ENCODE data around the gene SIMC1.
"Not testable (repeated sequence)": the region's sequence is repeated elsewhere in the genome, so short reads cannot be mapped to it uniquely, and the experiment has no call there.

Gene SIMC1

DNA sequence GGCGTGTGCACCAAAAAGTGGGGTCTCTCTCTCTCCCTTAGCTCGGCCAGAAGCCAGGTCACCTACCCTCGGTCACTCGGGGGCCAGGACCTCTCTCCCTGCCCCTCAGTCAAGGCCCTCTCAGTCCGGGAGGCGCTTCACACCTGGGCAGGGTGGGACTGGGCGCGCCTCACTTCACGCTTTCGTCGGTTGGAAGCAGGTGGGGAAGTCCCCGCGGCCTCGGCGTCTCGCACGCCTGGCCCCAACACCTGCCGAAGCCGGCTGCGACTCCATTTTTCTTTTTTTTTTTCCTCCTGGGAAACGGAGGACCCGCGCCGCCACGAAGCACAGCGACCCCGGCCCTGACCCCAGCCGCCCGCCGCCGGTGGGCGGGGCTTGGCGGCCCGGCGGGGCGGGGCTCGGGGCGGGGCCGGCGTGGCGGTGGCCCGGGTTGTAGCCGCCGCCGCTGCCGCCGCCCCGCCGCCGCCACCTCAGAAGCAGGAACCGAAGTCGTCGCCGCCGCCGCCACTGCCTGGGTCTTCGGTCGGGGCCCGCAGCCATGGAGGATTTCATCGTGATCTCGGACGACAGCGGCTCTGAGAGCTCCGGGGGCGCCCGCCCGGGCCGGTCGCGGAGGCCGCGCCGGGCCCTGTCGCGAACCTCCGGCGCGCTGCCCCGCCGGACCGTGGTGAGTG is at the start of gene SIMC1:
TSS of gene SIMC1 (plus strand) at position 454 of the 674 bp plus-strand sequence. CDS start at position 539, 85 bp downstream.
- DNase-seq = not testable (repeated sequence)

DNA sequence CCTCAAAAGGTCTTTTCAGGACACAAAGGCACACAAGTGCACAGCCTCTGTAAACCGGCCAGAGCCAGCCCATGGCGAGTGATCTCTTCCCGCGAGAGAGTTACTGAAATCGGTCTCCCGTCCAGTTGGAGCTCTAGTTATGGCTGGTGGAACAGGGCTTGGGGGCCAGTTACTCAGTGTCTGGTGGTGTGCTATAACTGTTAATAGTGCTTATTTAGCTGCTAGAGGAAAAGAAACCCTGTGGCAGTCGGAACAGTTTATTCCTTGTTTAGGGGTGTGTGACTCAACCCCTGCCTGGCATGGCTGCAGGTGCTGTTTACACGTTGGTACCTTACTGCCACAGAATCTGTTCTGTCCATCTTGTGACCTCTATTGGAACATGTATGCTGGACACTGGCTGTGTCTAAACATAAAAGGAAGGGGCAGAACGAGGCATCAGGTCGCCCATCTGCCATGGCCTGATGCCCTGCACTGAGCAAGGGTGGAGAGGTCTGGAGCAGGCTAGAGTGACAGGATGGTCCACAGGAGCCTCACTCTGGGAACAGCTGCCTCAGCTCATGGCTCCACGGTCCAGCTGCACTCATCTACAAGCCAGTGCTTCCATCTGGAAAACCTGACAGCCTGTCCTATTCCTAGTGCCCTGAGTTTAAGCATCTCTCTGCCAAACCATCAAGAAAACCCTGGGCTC is 49.6 kb upstream of the SIMC1 start:
- DNase-seq = no peak

DNA sequence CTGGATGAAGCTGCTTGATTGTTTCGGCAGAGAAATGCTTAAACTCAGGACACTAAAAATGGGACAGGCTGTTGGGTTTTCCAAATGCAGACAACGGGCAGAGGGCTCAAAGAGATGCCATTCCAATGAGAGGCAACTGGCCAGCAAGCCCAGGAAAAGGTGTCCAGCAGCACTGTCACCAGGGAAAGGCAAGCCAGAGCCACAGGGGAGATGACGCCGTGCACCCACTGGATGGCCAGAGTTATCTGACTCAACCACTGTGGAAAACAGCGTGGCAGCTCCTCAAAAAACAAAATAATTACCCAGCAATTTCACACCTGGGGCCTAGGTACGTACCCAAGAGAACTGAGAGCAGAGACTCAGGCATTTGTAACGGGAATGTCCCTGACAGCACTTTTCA is 48.4 kb upstream of the SIMC1 start:
- no peak for DNase-seq

DNA sequence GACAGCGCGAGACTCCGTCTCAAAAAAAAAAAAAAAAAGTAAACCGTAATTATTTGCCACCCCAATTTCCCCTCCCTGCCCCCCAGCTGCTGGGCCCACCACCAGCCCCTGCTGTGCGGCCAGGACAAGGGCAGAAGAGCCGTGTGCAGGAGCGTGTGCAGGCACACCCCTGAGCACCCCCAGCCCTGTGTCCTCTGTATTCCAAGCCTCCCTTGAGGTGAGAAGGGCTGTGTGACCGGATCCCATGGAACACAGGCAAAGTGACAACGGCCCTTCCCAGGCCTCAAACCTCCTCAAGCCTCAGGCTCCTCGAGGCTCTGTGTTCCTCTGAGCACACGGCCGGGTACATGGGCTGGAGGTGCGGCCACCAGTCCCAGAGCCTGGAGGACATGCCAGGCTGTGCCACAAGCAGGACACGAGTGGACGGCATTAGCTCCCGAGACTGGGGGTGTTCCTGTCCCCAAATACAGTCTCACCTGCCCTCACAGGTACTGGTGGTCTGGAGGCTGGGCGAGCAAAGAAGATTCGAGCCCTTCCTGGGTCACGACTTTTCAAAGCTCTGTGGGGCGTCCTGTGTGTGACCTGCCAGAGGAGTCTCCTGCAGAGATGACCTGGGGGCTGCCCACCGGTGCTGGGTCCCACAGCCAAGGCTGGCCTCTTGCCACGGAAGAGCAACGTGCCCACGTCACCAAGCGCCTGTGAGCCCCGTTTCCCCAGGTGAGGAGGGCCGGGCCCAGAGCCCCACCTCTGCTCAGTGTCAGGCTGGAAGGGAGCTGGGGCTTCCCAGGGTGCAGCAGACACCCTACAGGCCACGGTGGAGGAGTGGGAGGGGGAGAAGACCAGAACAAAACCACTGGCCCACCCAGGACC is 47.1 kb upstream of the SIMC1 start:
- no peak for DNase-seq

DNA sequence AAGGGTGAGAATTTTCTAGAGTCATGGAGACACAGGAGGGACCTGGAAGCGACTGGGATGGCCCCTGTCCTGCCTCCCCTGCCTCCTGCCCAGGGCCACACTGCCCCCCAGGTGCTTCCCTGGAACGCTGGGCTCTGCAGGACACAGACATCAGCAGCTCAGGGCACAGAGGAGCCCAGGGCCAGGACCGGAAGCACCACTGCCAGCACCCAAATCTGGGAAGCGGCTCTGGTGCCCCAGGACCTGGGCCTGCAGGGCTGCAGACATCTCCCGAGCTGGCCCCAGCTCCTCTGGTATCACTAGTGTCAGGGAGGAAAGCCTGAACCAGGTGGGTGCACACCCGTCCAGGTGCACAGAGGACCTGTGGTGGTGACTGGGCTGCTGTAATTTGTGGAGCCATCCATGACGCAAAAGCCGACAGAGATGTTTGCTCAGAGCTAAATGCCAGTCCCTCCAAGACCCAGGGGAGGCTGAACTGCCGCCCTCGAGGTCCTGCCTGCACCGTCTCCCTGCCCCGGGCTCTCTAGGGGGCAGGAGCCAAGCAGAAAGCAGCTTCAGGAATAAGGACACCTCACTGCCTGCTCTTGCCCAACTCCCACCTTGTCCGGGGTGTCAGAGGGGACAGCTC is 46.0 kb upstream of the SIMC1 start:
- DNase-seq = no peak

DNA sequence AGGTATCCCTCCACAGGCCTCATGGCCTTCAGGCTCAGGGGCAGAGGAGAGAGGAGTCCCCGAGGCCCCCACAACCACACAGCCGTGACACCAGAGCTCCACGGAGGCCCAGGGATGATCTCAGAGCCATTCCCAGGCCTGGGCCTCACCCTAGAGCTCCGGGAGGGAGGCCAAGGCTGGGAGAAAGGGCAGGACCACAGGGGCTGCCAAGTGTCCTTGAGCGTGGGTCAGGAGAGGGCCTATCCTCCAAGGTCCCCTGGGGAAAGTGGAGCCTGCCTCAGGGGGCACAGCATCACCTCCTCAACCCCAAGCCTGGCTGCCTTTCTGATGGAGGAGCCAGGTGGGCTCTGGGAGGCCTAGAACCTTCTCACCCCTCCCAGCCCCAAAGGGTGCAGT is 45.5 kb upstream of the SIMC1 start:
- not testable (repeated sequence) for DNase-seq

DNA sequence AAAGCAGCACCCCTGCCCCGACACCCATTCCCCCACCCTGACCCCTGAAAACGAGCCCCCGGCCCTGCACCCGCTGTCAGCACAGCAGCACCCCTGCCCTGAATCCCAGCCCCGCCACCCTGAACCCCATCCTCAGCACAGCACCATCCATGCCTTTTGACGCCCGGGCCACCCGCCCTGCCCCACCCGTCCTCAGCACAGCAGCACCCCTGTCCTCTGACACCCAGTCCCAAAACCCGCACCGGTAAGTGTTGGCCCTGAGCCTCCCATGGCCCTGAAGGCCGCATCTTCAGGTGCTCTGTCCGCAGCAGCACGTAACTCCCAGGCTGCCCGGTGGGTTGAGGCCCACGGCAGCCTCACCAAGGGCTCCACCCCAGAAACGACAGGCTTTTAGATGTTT is 44.6 kb upstream of the SIMC1 start:
- not testable (repeated sequence) for DNase-seq

DNA sequence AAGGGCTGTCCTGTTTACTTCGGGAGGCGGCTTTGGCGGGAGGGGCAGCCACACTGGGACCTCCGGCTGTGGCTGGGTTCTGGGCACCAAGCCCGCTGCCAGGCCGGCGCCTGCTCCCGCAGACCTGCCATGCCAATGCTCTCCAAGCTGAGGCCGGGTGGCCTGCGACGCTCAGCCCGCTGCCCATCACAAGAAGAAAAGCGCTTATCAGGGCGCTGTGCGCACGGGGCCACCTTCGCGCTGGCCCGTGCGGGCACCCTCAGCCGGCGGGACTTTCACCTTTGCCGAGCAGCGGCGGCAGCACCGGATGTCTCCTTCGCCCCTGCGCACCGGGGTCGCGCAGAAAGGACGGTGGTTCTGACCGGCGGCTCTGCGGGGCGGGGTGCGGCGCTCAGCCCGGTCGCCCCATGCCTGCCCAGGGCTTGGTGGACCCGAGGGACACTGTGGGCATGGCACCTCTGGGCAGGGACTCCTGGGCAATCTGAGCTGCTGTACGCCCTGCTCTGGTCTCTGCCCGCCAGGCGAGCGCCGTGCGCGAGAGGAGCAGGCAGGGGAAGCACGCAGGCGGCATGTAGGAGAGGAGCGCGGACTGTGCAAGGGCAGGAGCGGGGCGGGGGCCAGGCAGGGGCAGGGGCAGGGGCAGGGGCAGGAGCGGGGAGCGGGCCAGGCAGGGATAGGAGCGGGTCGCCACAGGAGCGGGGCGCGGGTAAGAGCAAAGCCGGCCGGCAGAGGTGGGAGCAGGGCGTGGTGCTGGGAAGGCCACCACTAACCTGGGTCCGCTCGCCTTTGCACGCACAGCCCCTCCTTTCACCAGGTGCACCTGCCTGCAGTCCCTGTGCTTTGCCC is 43.8 kb upstream of the SIMC1 start:
- not testable (repeated sequence) for DNase-seq

DNA sequence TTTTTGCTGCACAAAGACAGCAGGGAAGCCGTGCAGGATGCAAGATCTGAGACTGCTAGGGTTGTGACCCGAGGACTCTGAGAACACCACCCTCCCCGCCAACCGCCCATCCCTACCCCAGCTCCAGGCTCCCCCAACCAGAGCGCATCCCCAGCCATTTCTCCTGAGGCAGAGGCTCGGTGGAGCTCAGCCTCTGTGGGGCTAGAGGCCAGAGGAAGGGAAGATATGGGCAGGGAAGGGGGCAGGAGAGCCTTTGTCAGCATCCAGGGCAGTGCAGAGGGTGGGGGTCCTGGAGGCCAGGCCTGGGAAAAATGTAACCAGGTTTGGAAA is 43.2 kb upstream of the SIMC1 start:
- DNase-seq = not testable (repeated sequence)

DNA sequence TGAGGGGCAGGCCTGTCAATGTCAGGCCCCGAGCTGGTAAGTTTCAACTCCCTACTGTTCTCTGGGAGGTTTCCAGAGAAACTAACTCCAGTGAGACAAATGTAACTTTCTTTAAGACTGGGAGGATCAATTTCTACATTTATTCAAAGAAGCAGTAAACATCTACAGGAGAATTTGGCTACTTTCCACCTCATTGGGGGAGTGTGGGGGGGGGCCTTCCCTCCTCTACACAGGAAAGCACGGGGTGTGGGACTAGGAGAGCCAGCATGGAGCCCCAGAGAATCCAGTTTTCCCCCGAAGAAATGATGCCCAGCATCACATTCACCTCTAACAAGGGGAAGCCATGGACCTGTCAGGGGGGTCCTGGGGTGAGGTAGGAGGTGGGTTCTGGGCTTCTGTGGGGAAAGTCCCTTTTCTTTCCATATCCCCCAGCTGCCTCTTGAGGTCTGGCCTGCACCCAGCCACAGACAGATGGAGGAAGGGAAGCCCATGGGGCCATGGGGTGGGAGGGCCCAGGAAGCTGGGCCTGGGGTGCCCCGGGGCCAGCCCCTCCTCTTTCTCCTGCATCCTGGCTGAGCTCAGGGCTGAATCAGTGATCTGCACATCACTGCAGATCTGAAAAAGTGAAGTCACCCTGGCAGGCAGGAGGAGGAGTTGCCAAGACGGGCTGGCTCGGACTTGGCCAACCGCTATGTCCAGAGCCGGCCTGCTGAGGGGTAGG is 42.6 kb upstream of the SIMC1 start:
- DNase-seq = not testable (repeated sequence)

DNA sequence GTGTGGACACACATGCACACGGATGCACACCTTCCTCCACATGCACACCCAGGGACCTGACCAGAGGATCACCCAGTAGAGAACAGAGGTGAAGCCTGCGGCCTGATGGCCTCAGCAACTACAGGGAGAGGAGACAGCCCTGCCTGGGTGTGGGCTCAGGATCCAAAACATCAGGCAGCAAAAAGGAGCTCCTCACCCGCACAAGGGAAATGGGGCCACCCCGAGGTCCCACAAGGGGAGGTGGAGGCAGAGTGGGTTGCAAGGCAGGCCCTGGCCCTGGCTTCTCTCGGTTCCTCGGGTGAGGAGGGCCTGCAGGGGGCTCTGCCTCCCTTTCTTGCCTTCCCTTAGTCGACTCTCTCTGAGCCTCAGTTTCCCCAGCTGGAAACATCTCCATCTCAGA is 41.4 kb upstream of the SIMC1 start:
- not testable (repeated sequence) for DNase-seq

DNA sequence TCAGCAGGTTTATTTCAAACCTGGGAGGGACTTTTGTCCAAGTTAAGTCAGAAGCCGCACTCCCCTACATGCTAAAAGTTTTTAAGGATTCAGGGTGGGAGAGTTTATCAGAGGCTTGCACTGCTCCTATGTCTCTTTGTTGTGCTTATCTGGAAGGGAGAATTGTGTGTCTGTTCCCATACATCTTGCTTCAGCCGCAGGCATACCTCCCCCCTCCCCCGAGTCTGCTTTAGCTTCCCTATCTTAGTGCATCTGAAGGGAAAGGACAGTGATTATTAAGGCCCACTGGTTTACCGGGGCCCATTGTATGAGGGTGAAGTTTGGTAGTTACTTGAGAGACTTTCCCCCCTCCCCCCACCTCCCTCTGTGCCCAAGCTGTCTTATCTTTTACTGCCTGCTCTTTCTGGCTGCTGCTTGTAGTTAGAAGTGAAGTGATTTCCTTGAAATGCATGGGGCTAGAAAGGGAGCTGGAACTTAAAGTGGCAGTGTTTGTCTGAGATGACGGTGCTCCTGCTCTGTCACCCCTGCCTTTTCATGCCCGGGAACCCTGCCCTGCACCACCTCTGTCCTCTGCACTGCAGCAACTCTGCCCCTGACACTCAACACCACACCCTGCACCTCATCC is 40.9 kb upstream of the SIMC1 start:
- DNase-seq = not testable (repeated sequence)

DNA sequence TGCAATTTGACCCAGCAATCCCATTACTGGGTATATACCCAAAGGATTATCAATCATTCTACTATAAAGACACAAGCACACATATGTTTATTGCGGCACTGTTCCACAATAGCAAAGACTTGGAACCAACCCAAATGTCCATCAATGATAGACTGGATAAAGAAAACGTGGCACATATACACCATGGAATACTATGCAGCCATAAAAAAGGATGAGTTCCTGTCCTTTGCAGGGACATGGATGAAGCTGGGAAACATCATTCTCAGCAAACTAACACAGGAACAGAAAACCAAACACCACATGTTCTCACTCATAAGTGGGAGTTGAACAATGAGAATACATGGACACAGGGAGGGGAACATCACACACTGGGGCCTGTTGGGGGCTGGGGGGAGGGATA is 39.9 kb upstream of the SIMC1 start:
- not testable (repeated sequence) for DNase-seq

DNA sequence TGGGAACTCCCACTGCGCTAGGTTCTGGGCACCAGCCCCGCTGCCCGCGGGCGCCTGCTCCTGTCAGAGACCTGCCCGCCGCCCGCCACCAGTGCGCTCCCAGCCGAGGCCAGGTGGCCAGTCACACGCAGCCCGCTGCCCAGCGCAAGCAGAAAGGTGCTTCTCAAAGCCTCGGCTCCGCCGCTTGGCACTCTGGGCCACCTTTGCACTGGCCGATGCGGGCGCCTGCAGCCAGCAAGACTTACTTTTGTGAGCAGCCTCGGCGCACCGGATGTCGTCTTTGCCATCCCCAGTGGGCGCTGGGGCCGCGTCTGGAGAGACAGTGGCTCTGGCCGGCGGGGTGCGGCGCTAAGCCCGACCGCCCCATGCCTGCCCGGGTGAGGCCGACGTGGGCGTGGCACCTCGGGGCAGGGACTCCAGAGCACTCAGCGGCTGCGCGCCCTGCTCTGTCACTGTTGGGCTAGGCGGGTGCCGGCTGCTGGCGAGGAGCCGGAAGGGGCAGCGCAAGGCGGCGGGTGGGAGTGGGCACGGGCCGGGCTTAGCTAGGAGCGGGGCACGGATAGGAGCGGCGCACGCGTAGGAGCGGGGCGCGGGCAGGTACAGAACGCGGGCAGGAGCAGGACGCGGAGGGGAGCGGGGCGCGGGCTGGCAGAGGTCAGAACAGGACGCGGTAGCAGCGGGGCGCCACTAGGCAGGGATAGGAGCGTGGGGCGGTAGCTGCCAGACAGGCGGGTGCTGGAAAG is 39.1 kb upstream of the SIMC1 start:
- peak in 1 of 2 experiments; percentile 13 for DNase-seq

DNA sequence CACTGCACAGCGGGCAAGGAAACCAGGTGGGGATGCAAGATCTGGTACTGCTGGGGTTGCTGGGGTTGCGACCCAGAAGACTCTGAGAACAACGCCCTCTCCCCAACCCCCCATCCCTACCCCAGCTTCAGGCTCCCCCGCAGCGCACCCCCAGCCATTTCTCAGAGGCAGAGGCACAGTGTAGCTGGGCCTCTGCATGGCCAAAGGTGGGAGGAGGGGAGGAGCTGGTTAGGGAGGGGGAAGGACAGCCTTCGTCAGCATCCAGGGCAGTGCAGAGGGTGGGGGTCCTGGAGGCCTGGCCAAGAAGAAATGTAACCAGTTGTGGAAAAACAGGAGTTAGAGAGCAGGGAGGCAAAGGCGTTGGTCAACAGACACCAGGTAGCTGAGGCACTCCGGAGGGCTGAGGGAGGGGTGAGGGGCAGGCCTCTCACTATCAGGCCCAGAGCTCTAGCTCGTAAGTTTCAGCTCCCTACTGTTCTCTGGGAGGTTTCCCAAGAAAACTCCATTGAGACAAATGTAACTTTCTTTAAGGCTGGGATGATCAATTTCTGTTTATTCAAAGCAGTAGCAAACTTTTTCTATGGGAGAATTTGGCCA is 38.3 kb upstream of the SIMC1 start:
- DNase-seq = not testable (repeated sequence)

DNA sequence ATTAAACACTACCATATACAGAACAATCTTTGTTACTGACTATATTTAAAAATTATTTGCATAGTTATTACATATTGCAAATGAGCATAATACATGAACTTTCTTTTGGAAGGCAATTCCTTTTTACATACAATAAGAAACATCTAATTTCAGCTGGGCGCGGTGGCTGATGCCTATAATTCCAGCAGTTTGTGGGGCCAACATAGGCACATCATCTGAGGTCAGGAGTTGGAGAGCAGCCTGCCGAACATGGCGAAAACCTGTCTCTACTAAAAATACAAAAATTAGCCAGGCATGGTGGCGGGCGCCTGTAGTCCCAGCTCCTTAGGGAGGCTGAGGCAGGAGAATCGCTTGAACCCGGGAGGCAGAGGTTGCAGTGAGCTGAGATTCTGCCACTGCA is 36.4 kb upstream of the SIMC1 start:
- DNase-seq = no peak

DNA sequence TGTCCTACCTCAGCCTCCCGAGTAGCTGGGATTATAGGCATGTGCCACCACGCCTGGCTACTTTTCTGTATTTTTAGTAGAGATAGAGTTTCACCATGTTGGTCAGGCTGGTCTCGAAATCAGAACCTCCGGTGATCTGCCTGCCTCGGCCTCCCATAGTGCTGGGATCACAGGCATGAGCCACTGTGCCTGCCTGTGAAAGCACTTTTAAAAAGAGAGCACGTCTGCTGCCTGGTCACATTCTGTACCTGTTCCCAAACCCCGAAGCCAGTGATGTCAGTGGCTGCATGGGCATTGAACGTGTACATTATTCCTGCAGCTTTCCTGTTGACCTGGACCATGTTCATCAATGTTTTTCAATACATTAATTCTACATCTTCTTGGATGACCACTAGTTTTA is 35.1 kb upstream of the SIMC1 start:
- DNase-seq = no peak

DNA sequence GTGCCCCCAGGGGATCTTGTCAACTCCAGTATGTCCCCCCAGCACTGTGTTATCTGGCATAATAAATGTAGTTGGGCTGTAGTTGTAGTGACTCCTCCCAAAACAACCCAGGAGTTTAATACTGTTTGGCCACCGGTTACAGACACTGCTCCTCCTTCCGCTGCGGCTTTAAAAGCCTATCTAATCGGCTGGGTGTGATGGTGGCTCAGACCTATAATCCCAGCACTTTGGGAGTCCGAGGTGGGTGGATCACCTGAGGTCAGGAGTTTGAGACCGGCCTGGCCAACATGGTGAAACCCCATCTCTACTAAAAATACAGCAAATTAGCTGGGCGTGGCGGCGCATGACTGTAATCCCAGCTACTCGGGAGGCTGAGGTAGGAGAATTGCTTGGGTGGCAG is 34.7 kb upstream of the SIMC1 start:
- DNase-seq = not testable (repeated sequence)

DNA sequence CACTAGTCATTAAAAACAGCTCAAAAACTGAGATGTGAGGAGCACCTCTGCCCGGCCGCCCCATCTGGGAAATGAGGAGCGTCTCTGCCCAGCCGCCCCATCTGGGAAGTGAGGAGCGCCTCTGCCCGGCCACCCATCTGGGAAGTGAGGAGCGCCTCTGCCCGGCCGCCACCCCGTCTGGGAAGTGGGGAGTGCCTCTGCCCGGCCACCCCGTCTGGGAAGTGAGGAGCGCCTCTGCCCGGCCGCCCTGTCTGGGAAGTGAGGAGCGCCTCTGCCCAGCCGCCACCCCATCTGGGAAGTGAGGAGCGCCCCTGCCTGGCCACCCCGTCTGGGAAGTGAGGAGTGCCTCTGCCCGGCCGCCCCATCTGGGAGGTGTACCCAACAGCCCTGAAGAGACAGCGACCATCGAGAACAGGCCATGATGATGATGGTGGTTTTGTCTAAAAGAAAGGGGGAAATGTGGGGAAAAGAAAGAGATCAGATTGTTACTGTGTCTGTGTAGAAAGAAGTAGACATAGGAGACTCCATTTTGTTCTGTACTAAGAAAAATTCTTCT is 23.7 kb upstream of the SIMC1 start:
- not testable (repeated sequence) for DNase-seq

All from NCI-H524 (cell line).